ENCODE data around the gene EIF1AD.

DNA sequence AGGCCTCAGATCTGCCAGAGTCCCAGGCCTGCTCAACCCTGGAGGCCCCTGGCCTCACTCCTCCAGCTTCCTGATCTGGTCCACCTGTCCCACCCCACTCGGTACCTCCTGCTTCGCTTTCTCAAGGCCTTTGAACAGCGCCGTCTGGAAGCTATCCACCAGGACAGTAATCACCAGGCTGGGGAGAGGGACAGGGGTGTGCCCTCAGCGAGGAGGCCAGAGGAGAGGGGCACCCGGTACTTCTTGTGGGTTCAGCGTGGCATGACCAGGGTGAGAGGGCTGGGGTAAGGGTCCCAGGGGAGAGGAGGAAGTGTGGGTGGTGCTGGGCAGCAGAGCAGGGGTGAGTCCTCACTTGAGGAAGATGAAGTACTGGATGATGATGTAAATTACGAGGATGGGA is 18.3 kb upstream of the EIF1AD start:
- TF ChIP-seq CTCF (conservative IDR thresholded peaks at IDR 0.05; ENCODE audit: low read length) (no peak), EZH2phosphoT487 (IDR thresholded peaks at IDR 0.05; ENCODE audit: borderline replicate concordance) (no peak)

Measured in Loucy (cell line).